NCI-H1105 (cell line): ENCODE data around the gene TBC1D20.

ENCODE experiments used
- DNase-seq: peaks from one replicate; lab custom pipeline; 2025; lab: John Stamatoyannopoulos, UW

Gene TBC1D20

GRCh38 chr20:438571-439469 lies 23.5 kb downstream of the TBC1D20 start:
- DNase-seq = no peak

GRCh38 chr20:437787-438486 lies 24.4 kb downstream of the TBC1D20 start:
- no peak for DNase-seq

GRCh38 chr20:436476-436875 lies 25.9 kb downstream of the TBC1D20 start:
- no peak for DNase-seq

GRCh38 chr20:435558-435957 lies 26.8 kb downstream of the TBC1D20 start:
- no peak for DNase-seq

GRCh38 chr20:434661-435419 lies 27.5 kb downstream of the TBC1D20 start:
- no peak for DNase-seq

- no peak for DNase-seq
Measured at GRCh38 chr20:434221-434620, 28.1 kb downstream of the TBC1D20 start.

- DNase-seq = no peak
Measured at GRCh38 chr20:433300-433975, 28.9 kb downstream of the TBC1D20 start.

GRCh38 chr20:432677-433299 lies 29.5 kb downstream of the TBC1D20 start:
- DNase-seq = no peak

GRCh38 chr20:432208-432607 lies 30.1 kb downstream of the TBC1D20 start:
- DNase-seq = no peak

GRCh38 chr20:431012-431904 lies 31.1 kb downstream of the TBC1D20 start:
- DNase-seq = peak; percentile 55

- DNase-seq = no peak
Measured at GRCh38 chr20:430091-430999, 32.0 kb downstream of the TBC1D20 start.

GRCh38 chr20:428658-429200 lies 33.6 kb downstream of the TBC1D20 start:
- no peak for DNase-seq

GRCh38 chr20:427849-428657 lies 34.3 kb downstream of the TBC1D20 start:
- DNase-seq = no peak

GRCh38 chr20:427401-427800 lies 34.9 kb downstream of the TBC1D20 start:
- no peak for DNase-seq

GRCh38 chr20:426566-426965 lies 35.8 kb downstream of the TBC1D20 start:
- no peak for DNase-seq

GRCh38 chr20:421685-422250 lies 40.6 kb downstream of the TBC1D20 start:
- no peak for DNase-seq

- DNase-seq = peak; percentile 94
Measured at GRCh38 chr20:420721-421574, 41.4 kb downstream of the TBC1D20 start.
